Measurements from ENCODE around the gene TNIP3. TPM values are rescaled to one million over a fixed set of nuclear protein-coding genes. Genes with fewer than 3 reads are reported as not detected.

The TNIP3 gene
- total RNA-seq, 1 experiment from 2014 or later = not detected

GRCh38 chr4:121139533-121140222 lies 24.4 kb downstream of the TNIP3 start:
- no peaks in the 10 kb centered on the region for H3K36me3 ChIP-seq (ENCODE audit: control insufficient read depth, insufficient read depth, low read length)
- H3K9me3 ChIP-seq (ENCODE audit: control insufficient read depth, insufficient read depth, low read depth, low read length) = no peaks in the 10 kb centered on the region
- no peak for TF ChIP-seq SIN3A (IDR thresholded peaks at IDR 0.05; ENCODE audit: borderline replicate concordance, insufficient read depth, low read depth, low read length)
- no peak for TF ChIP-seq CTCF (IDR thresholded peaks at IDR 0.05)
- no peak for TF ChIP-seq TCF7L2 (IDR thresholded peaks at IDR 0.05; ENCODE audit: low read depth, low read length)
- TF ChIP-seq REST (IDR thresholded peaks at IDR 0.05; ENCODE audit: insufficient read depth in 1 of 2, low read depth in 2 of 2, low read length in 1 of 2) = no peak
- no peak for TF ChIP-seq POLR2AphosphoS5 (IDR thresholded peaks at IDR 0.05; ENCODE audit: low read depth, low read length)
- in situ Hi-C loops (cut with HindIII; ENCODE audit: low pct_unique_long_range_greater_than_20kb, low sequenced_read_pairs) (no loop called here), intact Hi-C loops (cut with micrococcal nuclease; ENCODE audit: unreplicated experiment) (no loop called here)
- no peak for DNase-seq (ENCODE audit: low read depth, low spot score)
- ChIA-PET POLR2A (interaction anchor here (0.6 kb wide), 1 partner anchor 21 kb away, joined by 3 read pairs; no protein-coding TSS in a partner anchor), CTCF (no interaction called here)
- ATAC-seq = no peak
- no peak overlapping the region for H3K4me3 ChIP-seq (ENCODE audit: low read depth in 2 of 2, low read length in 2 of 2)
- H3K4me1 ChIP-seq (ENCODE audit: control insufficient read depth, insufficient read depth, low read length) = no peaks in the 10 kb centered on the region
- BruUV-seq (replicated peaks) = no TSS peak
- no peaks in the 10 kb centered on the region for H3K27me3 ChIP-seq (ENCODE audit: control insufficient read depth, insufficient read depth, low read length)
- no peak overlapping the region for H3K27ac ChIP-seq (ENCODE audit: low read length)

- CTCF ChIA-PET = no interaction called here
- no peaks in the 10 kb centered on the region for H3K9me3 ChIP-seq (ENCODE audit: control insufficient read depth, insufficient read depth, low read depth, low read length)
- ATAC-seq = no peak
- H3K36me3 ChIP-seq (ENCODE audit: control insufficient read depth, insufficient read depth, low read length) = no peaks in the 10 kb centered on the region
- in situ Hi-C loops (cut with HindIII; ENCODE audit: low pct_unique_long_range_greater_than_20kb, low sequenced_read_pairs) = no loop called here
- H3K4me1 ChIP-seq (ENCODE audit: control insufficient read depth, insufficient read depth, low read length) = no peaks in the 10 kb centered on the region
- TF ChIP-seq POLR2AphosphoS5 (IDR thresholded peaks at IDR 0.05; ENCODE audit: low read depth, low read length) (no peak), TCF7L2 (IDR thresholded peaks at IDR 0.05; ENCODE audit: low read depth, low read length) (no peak), REST (IDR thresholded peaks at IDR 0.05; ENCODE audit: insufficient read depth in 1 of 2, low read depth in 2 of 2, low read length in 1 of 2) (no peak), SIN3A (IDR thresholded peaks at IDR 0.05; ENCODE audit: borderline replicate concordance, insufficient read depth, low read depth, low read length) (no peak), CTCF (IDR thresholded peaks at IDR 0.05) (no peak)
- no peak for DNase-seq (ENCODE audit: low read depth, low spot score)
- intact Hi-C loops (cut with micrococcal nuclease; ENCODE audit: unreplicated experiment) = no loop called here
- H3K27ac ChIP-seq (ENCODE audit: low read length) = no peak overlapping the region
- POLR2A ChIA-PET = no interaction called here
- no peak overlapping the region for H3K4me3 ChIP-seq (ENCODE audit: low read depth in 2 of 2, low read length in 2 of 2)
- H3K27me3 ChIP-seq (ENCODE audit: control insufficient read depth, insufficient read depth, low read length) = no peaks in the 10 kb centered on the region
- BruUV-seq (replicated peaks) = no TSS peak
These were observed 25.9 kb downstream of the TNIP3 start for GRCh38 chr4:121138039-121138825.
